GM18907 (cell line): ENCODE results near the gene ARHGEF10L.
"Not testable (repeated sequence)": the region's sequence is repeated elsewhere in the genome, so short reads cannot be mapped to it uniquely, and the experiment has no call there.

Experiments used
- ATAC-seq: cut with Tn5 transposase; IDR thresholded peaks from one replicate; pipeline ENCODE4 v1.9.1; 2021; ENCODE audit warnings: mild to moderate bottlenecking, moderate library complexity; ENCODE audit not compliant: unreplicated experiment

Gene ARHGEF10L

DNA sequence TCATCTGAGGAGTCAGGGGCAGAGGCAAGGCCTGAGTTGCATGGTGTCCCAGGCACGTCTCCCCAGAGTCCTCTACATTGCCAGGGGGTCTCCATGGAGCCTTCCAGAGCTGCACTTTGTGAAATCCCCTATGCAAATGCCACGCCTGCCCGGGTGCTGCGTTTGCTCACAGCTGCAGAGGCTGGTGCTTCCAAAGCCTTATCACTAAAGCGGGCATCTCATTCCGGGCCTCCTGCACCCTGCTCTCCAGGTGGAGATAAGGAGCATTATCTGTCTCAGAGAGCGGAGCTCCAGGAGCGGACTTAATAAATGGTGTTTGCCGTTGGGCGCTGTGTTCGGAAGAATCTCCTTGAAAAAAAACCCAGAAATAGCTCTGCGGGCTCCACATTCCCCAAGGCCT lies 189.8 kb downstream of the ARHGEF10L start:
- no peak for ATAC-seq

DNA sequence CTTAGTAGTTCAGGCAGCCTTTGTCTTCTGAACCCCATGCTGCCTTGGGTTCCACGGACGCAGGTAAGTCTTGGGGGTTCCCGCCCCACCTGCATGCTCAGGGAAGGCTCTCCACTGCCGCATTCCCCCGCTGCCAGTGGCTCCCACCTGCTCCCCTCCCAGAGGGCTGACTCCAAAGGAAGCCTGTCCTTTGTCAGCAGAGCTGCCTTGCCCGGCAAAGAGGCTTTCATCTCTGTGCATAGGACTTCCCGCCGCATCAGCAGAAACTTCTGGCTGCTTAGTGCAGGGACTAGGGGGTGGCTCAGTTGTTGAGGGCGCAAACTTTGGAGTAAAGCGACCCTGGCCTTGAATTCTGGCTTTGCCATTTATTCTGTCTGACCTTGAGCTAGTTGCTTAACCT lies 190.4 kb downstream of the ARHGEF10L start:
- ATAC-seq = no peak

DNA sequence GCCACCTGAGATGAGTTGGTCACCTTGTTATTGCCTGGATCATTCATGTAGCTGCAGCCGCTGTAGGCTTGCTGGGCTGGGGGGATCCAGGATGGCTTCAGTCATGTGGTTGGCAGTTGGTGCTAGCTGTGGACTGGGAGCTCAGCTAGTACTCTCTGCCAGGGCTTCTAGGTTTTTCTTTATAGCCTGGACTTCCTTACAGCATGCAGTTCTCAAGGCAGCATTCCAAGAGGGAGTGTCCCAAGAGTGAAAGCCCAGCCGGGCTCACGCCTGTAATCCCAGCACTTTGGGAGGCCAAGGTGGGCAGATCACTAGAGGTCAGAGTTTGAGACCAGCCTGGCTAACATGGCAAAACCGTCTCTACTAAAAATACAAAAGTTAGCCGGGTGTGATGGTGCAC lies 192.0 kb downstream of the ARHGEF10L start:
- ATAC-seq = no peak

DNA sequence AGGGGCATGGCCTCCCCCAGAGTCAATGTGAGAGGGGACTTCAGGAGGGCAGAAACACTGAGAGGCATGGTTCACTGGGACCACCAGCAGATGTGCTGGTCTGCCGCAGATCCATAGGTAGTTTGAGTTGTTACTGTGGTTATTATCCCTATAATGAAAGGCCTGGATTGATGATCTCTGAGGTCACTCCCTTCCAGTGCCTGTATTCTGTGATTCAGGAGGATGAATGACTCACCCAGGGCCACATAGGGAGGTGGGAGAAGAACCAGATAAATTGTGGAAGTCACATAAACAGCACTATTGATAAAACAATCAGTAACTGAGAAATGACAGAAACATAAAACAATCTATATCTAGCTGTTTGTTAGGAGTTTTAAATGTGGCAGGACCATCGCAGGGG lies 193.0 kb downstream of the ARHGEF10L start:
- no peak for ATAC-seq

DNA sequence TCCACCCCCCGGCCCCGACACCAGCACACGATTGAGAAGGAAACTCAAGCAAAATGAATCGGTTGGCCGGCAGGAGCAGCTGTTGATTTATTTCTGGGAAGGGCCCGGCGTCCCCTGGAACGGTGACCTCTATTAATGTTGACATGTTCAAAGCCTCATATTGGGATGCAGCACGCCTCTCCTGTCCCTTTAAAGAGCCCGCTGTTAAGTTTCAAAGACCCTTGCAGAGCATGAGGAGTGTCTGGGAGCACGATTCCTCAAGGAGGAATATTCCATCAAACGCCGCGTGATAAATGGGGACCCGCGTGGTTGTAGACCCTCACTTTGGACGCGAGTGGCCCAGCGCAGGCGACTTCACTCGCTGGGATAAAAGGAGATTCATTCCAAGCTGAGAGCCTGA lies 194.2 kb downstream of the ARHGEF10L start:
- ATAC-seq = no peak

DNA sequence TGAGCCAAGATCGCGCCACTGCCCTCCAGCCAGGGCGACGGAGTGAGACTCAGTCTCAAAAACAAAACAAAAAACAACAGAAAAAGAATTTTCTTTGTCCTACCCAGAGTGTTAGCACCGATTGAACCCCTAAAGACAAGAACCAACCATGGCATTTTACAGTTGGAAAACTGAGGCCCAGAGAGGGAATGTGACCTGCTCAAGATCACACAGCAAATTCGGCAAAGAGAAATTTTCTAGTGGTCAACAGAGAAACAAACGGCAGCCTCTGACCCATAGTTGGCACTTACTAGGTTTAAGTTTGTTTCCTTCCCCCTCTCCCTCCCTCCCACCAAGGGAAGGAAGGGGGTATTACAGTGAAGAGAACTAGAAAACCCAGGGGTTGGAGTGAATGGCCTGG lies 195.1 kb downstream of the ARHGEF10L start:
- no peak for ATAC-seq

DNA sequence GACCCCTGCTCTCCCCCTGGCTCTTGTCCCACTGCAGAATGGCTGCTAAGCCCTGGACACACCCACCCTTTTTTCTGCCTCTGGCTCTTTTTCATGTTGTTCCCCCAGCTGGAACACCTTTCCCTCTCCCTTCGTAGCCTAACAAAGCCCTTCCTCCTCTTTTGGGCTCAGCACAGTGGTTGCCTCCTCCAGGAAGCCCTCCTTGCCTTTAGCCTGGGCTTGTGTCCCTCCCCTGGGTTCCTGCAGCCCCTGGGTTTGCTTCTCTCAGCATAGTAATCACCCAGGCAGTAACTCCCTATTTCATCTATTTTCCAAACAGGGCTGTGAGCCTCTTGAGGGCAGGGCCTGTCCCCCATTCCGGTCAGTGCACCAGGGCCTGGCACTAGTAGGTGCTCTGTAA lies 195.8 kb downstream of the ARHGEF10L start:
- no peak for ATAC-seq

DNA sequence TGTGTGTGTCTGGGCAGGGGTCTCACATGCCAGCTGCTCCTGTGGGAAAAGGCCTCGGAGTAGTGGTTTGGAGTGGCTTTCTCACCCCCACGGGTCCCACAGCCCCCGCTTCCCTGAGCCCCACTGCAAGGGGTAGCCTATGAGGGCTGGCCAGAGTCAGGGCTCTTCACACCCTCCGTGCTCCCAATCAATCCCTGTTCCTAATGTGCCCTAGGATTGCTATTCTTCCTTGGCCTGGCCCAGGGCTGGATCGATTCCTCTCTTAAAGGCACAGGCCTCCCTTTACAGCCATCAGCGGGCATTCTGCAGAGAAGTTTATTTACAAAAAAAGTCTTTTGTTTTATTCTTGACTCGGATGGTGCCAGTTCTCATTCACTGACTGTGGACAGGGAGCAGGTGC lies 196.3 kb downstream of the ARHGEF10L start:
- no peak for ATAC-seq

DNA sequence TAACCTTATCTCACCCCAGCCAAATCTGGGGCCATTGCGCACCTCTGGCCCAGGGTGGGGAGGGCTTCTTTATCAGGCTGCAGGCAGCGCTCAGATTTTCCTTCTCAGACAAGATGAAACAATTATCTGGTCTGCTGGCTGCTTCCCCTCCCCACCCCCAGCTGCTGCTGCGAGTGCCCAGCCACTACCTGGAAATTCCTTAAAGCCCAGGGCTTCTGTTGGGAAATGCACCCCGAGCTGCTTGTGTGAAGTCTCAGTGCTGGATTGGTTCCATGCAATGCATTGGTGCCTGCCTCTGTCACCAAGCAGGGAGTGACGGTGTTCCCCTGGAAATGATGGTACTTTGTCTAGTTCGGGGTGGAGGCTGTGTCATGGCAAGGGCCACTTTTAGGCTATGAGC lies 197.1 kb downstream of the ARHGEF10L start:
- ATAC-seq = no peak

DNA sequence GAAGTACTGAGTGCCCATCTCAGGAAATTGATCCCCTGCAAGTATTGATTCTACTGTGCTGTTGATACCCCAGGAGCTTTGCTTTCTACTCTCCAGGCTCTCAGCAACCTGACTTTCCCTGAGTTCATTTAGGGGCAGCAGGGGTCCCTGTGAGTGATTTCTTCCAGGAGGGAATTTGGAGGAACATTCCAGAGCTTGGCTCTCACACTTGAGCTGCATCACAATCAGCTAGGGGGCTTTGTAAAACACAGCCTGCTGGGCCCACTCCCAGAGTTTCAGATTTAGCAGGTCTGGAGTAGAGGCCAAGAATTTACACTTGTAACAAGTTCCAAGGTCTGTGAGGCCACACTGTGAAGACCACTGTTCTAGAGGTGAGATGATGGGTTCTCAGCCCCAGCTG lies 199.6 kb downstream of the ARHGEF10L start:
- ATAC-seq = no peak

DNA sequence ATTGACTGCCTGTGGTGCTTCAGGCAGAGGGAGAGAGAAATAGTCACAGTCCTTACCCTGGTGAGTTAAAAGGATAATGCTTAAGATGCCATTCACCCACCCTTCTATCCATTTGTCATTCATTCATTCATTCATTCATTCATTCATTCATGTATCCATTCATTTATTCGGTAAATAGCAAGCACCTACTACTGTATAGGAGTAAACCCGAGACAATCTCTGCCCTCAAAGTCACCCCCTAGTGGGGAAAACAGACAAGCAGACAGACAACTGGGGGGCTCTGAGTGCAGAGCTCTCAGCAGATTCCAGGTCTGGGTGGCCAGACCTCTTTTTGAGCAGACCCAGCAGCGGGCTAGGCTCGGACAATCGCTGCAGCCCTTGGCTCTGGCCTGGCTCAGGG lies 201.6 kb downstream of the ARHGEF10L start:
- no peak for ATAC-seq

DNA sequence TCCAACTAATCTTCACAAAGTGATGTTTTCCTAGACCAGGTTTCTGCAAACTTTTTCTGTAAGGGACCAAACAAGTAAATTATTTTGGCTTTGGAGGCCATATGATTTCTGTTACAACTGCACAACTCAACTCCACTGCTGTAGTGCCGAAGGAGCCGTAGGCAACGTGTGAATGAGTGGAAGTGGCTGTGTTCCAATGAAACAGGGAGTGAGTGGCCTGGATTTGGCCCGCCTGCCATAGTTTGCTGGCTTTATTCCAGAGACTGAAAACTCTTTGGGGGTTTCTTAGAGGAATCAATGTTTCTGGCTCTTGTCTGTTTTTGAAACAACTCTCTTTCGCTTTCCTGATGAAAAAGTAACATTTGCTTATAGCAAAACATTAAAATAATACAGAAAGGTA lies 203.1 kb downstream of the ARHGEF10L start:
- no peak for ATAC-seq

DNA sequence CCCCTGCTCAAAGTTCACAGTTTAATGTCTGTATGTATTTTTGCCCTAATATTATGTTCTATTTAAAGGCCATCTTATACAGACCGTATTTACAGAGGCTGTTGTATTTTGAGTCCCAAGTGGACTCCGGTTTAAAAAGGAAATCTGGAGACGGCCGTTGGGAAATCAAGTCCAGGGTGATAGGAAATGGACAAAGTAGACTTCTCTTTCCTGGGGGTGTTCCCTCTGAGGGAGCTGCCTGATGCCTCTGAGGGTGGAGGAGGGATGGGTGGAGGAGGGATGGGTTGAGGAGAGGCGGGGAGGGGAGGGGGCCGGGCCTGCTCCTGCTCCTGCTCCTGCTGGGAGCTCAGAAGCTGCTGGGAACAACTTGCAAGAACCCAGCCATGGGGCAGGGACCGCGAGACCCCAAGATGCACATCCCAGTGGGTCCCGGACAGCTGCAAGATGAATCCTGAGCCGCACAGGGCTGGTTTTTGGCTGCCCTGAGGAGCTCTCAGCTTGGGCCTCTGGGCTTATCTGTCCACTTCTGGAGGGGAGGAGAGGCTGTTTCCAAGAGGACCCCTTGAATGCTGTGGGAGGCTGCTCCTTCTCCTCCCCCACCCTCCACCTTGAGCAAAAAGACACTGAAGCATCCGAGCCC lies 203.6 kb downstream of the ARHGEF10L start:
- no peak for ATAC-seq

DNA sequence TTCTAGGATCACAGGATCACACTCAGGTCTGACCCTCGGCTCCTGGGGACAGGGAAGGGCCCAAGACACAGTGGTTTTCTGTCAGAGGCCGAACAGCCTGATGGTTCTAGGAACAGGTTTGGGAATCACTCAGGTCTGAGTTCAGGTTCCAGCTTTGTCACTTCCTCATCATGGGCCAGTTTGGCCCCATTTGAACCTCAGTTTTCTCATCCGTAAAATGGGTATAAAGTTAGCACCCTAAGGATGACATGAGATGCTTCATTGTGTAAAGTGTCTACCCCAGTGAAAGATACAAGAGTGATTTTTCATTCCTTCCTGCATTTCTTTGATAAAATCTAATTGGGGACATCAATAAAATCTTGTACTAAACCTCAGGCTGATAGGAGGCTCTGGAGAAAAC lies 204.4 kb downstream of the ARHGEF10L start:
- ATAC-seq = no peak

DNA sequence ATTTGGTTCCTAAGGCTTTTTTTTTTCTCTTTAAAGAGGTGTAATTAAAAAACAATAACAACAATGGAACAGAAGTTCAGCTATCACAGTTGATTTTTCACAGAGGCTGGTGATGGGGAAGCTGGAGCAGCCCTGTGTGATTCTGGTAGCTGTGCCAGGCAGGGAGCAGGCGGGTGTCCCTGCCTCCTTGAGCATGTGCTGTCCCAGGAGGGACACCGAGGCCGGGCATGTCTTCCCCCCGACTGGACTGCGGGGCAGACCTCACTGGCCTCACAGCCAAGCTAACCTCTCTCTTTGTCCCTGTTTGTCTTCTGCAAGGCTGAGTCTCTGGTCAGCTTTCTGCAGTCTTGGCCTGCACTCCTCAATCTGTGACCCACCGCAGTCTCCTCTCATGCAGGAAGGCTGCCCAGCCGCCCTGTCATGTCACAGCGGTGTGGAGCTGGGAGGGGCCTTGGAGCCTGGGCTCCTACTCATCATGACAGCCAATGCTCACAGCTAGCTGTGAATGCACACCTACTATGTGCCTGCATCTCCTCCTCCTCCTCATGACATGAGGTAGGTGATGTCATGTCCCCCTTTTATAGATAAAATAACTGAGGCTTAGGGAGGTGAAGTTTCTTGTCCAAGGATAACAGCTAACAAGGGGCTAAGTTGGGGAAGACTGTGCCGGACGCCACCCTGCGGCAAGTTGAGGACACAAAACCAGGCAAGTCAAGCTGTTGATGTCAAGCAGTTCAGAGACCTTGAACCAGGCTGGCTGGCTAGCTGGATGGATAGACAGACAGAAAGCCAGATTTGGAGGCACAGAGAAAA lies 205.4 kb downstream of the ARHGEF10L start:
- no peak for ATAC-seq

DNA sequence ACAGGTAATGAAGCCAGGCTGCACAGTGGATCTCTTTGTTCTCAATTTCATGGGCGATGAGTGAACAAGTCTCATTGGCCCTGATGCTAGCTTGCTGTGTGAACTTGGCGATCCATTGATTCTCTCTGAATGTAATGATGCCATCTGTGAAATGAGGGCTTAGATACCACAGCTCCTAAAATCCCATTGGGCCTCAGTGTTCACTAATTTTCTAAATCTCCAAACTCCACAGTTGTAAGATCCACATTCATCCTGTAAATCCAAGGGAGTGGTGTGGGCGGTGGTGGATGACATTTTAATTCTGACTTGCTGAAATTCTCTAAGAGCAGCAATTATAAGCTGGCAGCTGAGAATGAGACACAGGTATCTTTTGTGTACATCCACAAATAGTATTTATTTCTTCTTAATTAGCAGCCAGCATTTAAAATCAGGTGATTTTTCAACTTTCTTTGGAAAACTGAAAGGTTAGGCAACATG lies 206.0 kb downstream of the ARHGEF10L start:
- ATAC-seq = no peak

DNA sequence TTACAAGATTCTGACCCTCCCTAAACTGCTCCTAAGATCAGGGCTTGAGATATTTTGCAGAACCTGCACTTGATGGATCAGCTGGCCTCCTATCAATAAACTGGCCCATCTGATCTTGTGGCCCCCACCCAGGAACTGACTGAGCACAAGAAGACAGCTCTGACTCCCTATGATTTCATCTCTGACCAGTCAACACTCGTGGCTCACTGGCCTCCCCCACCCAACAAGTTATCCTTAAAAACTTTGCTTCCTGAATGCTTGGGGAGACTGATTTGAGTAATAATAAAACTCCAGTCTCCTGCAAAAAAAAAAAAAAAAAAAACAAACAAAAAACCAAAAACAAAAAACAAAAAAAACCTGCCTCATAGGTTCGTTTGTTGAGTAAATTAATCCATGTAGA lies 206.8 kb downstream of the ARHGEF10L start:
- ATAC-seq = not testable (repeated sequence)

DNA sequence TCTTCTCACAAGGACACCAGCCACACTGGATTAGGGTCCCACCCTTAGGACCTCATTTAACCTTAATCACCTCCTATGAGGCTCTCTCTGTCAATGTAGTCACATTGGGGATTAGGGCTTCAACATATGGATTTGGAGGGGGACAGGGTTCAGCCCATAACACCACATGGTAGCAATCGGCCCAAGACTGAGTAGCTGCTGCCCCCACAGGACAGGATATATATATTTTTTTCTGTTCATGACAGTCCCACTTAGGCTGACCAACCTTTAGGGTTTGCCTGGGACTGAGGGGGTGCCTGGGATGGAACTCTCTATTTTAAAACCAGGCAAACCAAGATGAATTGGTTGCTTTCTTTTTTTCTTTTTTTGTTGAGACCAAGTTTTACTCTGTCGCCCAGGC lies 207.4 kb downstream of the ARHGEF10L start:
- ATAC-seq = no peak
